ENCODE results near the gene IGSF23.
A peak's percentile ranks its signal among the peaks of the same experiment; 100 is the strongest.

IGSF23 gene

DNA sequence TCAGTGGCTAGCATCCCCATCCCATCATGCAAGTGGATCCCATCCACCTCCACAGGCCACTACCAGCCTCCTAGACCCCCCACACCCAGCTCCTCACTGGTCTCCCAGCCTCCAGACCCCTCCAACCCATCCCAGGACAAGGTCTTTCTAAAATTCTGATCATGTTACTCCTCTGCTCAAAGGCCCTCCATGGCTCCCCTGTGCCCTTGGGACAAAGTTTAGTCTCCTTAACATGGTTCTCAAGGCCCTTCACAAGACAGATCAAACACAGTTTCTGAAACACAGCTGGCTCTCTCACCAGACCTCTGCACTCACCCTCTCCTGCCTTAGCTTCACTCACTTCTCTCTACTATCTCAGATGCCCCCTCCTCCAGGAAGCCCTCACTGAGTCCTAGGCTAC, 67.2 kb downstream of the IGSF23 start:
- H2BK5ac ChIP-seq (ENCODE audit: low read length): no peak overlapping the region

DNA sequence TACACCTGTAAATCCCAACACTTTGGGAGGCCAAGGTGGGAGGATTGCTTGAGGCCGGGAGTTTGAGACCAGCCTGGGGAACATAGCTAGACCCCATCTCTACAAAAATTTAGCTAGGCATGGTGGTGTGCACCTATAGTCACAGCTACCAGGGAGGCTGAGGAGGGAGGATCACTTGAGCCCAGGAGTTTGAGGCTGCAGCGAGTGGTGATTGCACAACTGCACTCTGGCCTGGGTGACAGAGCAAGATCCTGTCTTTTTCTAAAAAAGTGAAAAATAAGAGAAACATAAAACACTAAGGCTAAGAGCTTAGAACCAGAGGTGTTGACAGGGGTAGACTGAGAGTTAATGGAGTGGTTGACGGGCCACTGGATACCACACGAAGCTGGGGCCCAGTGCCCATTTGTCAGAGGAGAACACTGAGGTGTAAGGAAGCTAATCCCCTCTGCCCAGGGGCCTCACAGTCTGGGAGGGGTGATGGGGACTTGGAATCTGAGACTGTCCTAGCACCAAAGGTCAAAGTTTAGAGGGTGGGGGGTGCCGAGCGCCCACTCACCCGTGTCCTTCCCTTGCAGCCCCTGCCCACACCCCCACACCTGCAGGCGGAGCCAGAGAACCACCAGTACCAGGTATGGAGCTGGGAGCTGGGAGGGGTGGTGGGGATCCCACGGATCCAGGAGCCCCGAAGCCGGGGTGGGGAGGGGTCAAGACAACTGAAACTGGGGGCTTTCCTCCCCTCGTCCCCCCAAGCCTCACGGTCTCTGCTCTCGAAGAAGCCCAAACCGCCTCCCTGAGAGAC, 68.8 kb downstream of the IGSF23 start:
- no peak for DNase-seq (ENCODE audit: low spot score)
- no peak overlapping the region for H3K4ac ChIP-seq (ENCODE audit: low read length)
- H3K27ac ChIP-seq (replicated peaks; ENCODE audit: low read length): no peak overlapping the region
- no peaks in the 10 kb centered on the region for H3K4me1 ChIP-seq (ENCODE audit: control insufficient read depth in 2 of 2, insufficient read depth in 1 of 2, low read depth in 1 of 2, low read length in 2 of 2)
- WGBS, 2 donors (ENCODE audit: extremely low coverage in 2 of 2, insufficient read length in 2 of 2, insufficient replicate concordance in 1 of 2): no CpG with 5 or more reads among the region's 15 CpGs
- no peaks in the 10 kb centered on the region for H3K36me3 ChIP-seq (replicated peaks in 1 of 2; ENCODE audit: control insufficient read depth in 2 of 2, insufficient read depth in 2 of 2, low read length in 2 of 2)
- H4K8ac ChIP-seq (ENCODE audit: low read depth, low read length): no peak overlapping the region
- H2BK12ac ChIP-seq (ENCODE audit: low read length): no peak overlapping the region
- H2BK15ac ChIP-seq (ENCODE audit: low read length): no peak overlapping the region
- H3K4me2 ChIP-seq (ENCODE audit: insufficient read depth, low read length, poor library complexity, severe bottlenecking): no peak overlapping the region
- no peak overlapping the region for H2BK120ac ChIP-seq (ENCODE audit: low read depth, low read length)
- H3K18ac ChIP-seq (ENCODE audit: low read length): no peak overlapping the region
- no peaks in the 10 kb centered on the region for H3K9me3 ChIP-seq (replicated peaks in 1 of 2; ENCODE audit: control insufficient read depth in 2 of 2, insufficient read depth in 1 of 2, low read depth in 1 of 2, low read length in 2 of 2)
- no peak overlapping the region for H3K23ac ChIP-seq (ENCODE audit: low read depth, low read length, poor library complexity)
- peak overlapping the region; percentile 68 for H2AK5ac ChIP-seq (ENCODE audit: low read depth, low read length)
- no peak overlapping the region for H3K9ac ChIP-seq (ENCODE audit: low read depth, low read length, poor library complexity)
- H2BK5ac ChIP-seq (ENCODE audit: low read length): no peak overlapping the region
- H3K4me3 ChIP-seq (ENCODE audit: low read length in 2 of 2): no peak overlapping the region
- H2AFZ ChIP-seq (ENCODE audit: low read length): no peak overlapping the region
- H3K14ac ChIP-seq (ENCODE audit: low read length): no peak overlapping the region
- H3K79me1 ChIP-seq (ENCODE audit: low read depth, low read length): no peaks in the 10 kb centered on the region
- no peak overlapping the region for H4K91ac ChIP-seq (ENCODE audit: low read depth, low read length, poor library complexity)
- no peaks in the 10 kb centered on the region for H3K27me3 ChIP-seq (ENCODE audit: control insufficient read depth in 3 of 3, insufficient read depth in 3 of 3, low read depth in 1 of 3, low read length in 3 of 3)

More for the DNA sequence above, 67.2 kb downstream of the IGSF23 start:
- H3K14ac ChIP-seq (ENCODE audit: low read length): no peak overlapping the region
- H3K4me1 ChIP-seq (ENCODE audit: control insufficient read depth in 2 of 2, insufficient read depth in 1 of 2, low read depth in 1 of 2, low read length in 2 of 2): no peaks in the 10 kb centered on the region
- H2BK12ac ChIP-seq (ENCODE audit: low read length): no peak overlapping the region
- no peaks in the 10 kb centered on the region for H3K36me3 ChIP-seq (replicated peaks in 1 of 2; ENCODE audit: control insufficient read depth in 2 of 2, insufficient read depth in 2 of 2, low read length in 2 of 2)
- H3K9me3 ChIP-seq (replicated peaks in 1 of 2; ENCODE audit: control insufficient read depth in 2 of 2, insufficient read depth in 1 of 2, low read depth in 1 of 2, low read length in 2 of 2): no peaks in the 10 kb centered on the region
- no peak overlapping the region for H2AK5ac ChIP-seq (ENCODE audit: low read depth, low read length)
- no peaks in the 10 kb centered on the region for H3K27me3 ChIP-seq (ENCODE audit: control insufficient read depth in 3 of 3, insufficient read depth in 3 of 3, low read depth in 1 of 3, low read length in 3 of 3)
- H3K4ac ChIP-seq (ENCODE audit: low read length): no peak overlapping the region
- H2AFZ ChIP-seq (ENCODE audit: low read length): no peak overlapping the region
- H4K91ac ChIP-seq (ENCODE audit: low read depth, low read length, poor library complexity): no peak overlapping the region
- H2BK15ac ChIP-seq (ENCODE audit: low read length): no peak overlapping the region
- no peak overlapping the region for H4K8ac ChIP-seq (ENCODE audit: low read depth, low read length)
- no peak overlapping the region for H3K4me3 ChIP-seq (ENCODE audit: low read length in 2 of 2)
- no peak overlapping the region for H3K9ac ChIP-seq (ENCODE audit: low read depth, low read length, poor library complexity)
- H3K18ac ChIP-seq (ENCODE audit: low read length): no peak overlapping the region
- no peaks in the 10 kb centered on the region for H3K79me1 ChIP-seq (ENCODE audit: low read depth, low read length)
- H3K4me2 ChIP-seq (ENCODE audit: insufficient read depth, low read length, poor library complexity, severe bottlenecking): no peak overlapping the region
- no peak overlapping the region for H3K27ac ChIP-seq (replicated peaks; ENCODE audit: low read length)
- H2BK120ac ChIP-seq (ENCODE audit: low read depth, low read length): no peak overlapping the region
- H3K23ac ChIP-seq (ENCODE audit: low read depth, low read length, poor library complexity): no peak overlapping the region
- DNase-seq (ENCODE audit: low spot score): no peak

DNA sequence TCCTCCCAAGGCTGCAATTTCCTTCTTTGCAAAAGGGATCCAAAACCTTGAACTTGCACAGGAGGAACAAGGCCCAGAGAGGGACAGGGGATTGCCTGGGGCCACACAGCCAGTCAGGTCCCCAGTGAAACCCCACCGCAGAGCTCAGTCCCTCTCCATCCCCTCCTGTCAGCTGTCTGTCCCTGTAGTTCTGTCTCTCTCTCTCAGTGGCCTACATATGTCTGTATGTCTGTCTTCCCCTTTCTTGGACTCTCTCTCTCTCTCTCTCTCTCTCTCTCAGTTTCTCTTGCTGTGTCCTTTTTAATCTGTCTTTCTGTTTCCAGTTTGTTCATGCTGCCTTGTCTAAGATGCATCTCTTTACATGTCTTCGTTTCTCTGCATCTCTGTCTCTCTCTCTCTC, 69.4 kb downstream of the IGSF23 start:
- H3K36me3 ChIP-seq (replicated peaks in 1 of 2; ENCODE audit: control insufficient read depth in 2 of 2, insufficient read depth in 2 of 2, low read length in 2 of 2): no peaks in the 10 kb centered on the region
- H2BK12ac ChIP-seq (ENCODE audit: low read length): no peak overlapping the region
- H3K27ac ChIP-seq (replicated peaks; ENCODE audit: low read length): no peak overlapping the region
- H2BK5ac ChIP-seq (ENCODE audit: low read length): no peak overlapping the region
- WGBS, 2 donors (ENCODE audit: extremely low coverage in 2 of 2, insufficient read length in 2 of 2, insufficient replicate concordance in 1 of 2): no CpG with 5 or more reads among the region's 2 CpGs
- H3K4me3 ChIP-seq (ENCODE audit: low read length in 2 of 2): no peak overlapping the region
- H3K23ac ChIP-seq (ENCODE audit: low read depth, low read length, poor library complexity): no peak overlapping the region
- no peak overlapping the region for H3K14ac ChIP-seq (ENCODE audit: low read length)
- H2AK5ac ChIP-seq (ENCODE audit: low read depth, low read length): no peak overlapping the region
- no peak for DNase-seq (ENCODE audit: low spot score)
- H3K4ac ChIP-seq (ENCODE audit: low read length): no peak overlapping the region
- H4K91ac ChIP-seq (ENCODE audit: low read depth, low read length, poor library complexity): no peak overlapping the region
- no peaks in the 10 kb centered on the region for H3K27me3 ChIP-seq (ENCODE audit: control insufficient read depth in 3 of 3, insufficient read depth in 3 of 3, low read depth in 1 of 3, low read length in 3 of 3)
- no peak overlapping the region for H2AFZ ChIP-seq (ENCODE audit: low read length)
- H3K4me2 ChIP-seq (ENCODE audit: insufficient read depth, low read length, poor library complexity, severe bottlenecking): no peak overlapping the region
- H3K9ac ChIP-seq (ENCODE audit: low read depth, low read length, poor library complexity): no peak overlapping the region
- H3K9me3 ChIP-seq (replicated peaks in 1 of 2; ENCODE audit: control insufficient read depth in 2 of 2, insufficient read depth in 1 of 2, low read depth in 1 of 2, low read length in 2 of 2): no peaks in the 10 kb centered on the region
- H3K18ac ChIP-seq (ENCODE audit: low read length): no peak overlapping the region
- H2BK15ac ChIP-seq (ENCODE audit: low read length): no peak overlapping the region
- no peaks in the 10 kb centered on the region for H3K4me1 ChIP-seq (ENCODE audit: control insufficient read depth in 2 of 2, insufficient read depth in 1 of 2, low read depth in 1 of 2, low read length in 2 of 2)
- H2BK120ac ChIP-seq (ENCODE audit: low read depth, low read length): no peak overlapping the region
- no peak overlapping the region for H4K8ac ChIP-seq (ENCODE audit: low read depth, low read length)
- H3K79me1 ChIP-seq (ENCODE audit: low read depth, low read length): no peaks in the 10 kb centered on the region

DNA sequence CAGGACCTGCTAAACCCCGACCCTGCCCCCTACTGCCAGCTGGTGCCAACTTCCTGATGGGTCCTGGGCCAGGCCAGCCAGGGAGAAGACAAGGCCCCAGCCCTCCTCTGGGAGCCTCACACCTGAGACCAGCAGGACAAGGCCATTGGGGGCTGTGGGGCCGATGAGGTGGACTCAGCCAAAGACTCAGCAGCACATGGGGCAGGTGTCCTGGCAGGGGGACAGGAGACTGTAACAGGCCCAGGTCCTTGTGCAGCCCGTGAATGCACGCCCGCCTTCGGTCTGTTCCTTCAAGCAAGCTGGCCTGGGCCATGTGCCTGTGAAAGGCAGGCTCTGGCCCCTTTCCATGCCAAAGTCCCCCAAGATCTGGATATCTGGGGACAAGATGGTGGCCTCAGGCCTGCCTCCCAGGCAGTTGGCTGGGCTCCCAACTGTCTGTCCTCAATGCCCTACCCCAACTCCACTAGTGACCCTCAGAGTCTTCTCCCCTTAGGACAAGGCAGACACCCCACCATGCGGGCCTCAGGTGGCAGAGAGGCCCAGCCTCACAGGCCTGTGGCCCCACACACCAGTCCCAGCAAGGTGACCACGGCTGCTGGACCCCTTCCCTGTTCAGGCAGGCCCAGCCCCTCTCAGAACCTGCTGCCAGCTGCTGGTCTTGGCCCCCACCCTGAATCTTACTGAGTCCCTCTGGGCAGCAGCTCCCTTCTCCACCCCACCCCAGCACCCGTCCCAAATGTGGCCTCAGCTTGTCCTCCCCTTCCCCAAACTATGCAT, 70.3 kb downstream of the IGSF23 start:
- no peaks in the 10 kb centered on the region for H3K27me3 ChIP-seq (ENCODE audit: control insufficient read depth in 3 of 3, insufficient read depth in 3 of 3, low read depth in 1 of 3, low read length in 3 of 3)
- no peak overlapping the region for H2BK5ac ChIP-seq (ENCODE audit: low read length)
- no peak for DNase-seq (ENCODE audit: low spot score)
- H3K4ac ChIP-seq (ENCODE audit: low read length): no peak overlapping the region
- no peaks in the 10 kb centered on the region for H3K36me3 ChIP-seq (replicated peaks in 1 of 2; ENCODE audit: control insufficient read depth in 2 of 2, insufficient read depth in 2 of 2, low read length in 2 of 2)
- H3K9me3 ChIP-seq (replicated peaks in 1 of 2; ENCODE audit: control insufficient read depth in 2 of 2, insufficient read depth in 1 of 2, low read depth in 1 of 2, low read length in 2 of 2): no peaks in the 10 kb centered on the region
- no peak overlapping the region for H4K8ac ChIP-seq (ENCODE audit: low read depth, low read length)
- H3K4me2 ChIP-seq (ENCODE audit: insufficient read depth, low read length, poor library complexity, severe bottlenecking): no peak overlapping the region
- H2BK15ac ChIP-seq (ENCODE audit: low read length): no peak overlapping the region
- H2BK12ac ChIP-seq (ENCODE audit: low read length): no peak overlapping the region
- H2AK5ac ChIP-seq (ENCODE audit: low read depth, low read length): peak overlapping the region; percentile 40
- no peaks in the 10 kb centered on the region for H3K4me1 ChIP-seq (ENCODE audit: control insufficient read depth in 2 of 2, insufficient read depth in 1 of 2, low read depth in 1 of 2, low read length in 2 of 2)
- H3K14ac ChIP-seq (ENCODE audit: low read length): peak overlapping the region; percentile 47
- H3K18ac ChIP-seq (ENCODE audit: low read length): peak overlapping the region; percentile 67
- H3K9ac ChIP-seq (ENCODE audit: low read depth, low read length, poor library complexity): peak overlapping the region; percentile 10
- no peak overlapping the region for H3K23ac ChIP-seq (ENCODE audit: low read depth, low read length, poor library complexity)
- no peak overlapping the region for H3K4me3 ChIP-seq (ENCODE audit: low read length in 2 of 2)
- no peak overlapping the region for H4K91ac ChIP-seq (ENCODE audit: low read depth, low read length, poor library complexity)
- no peak overlapping the region for H2AFZ ChIP-seq (ENCODE audit: low read length)
- no CpG with 5 or more reads among the region's 9 CpGs for WGBS, 2 donors (ENCODE audit: extremely low coverage in 2 of 2, insufficient read length in 2 of 2, insufficient replicate concordance in 1 of 2)
- no peaks in the 10 kb centered on the region for H3K79me1 ChIP-seq (ENCODE audit: low read depth, low read length)
- H2BK120ac ChIP-seq (ENCODE audit: low read depth, low read length): no peak overlapping the region
- no peak overlapping the region for H3K27ac ChIP-seq (replicated peaks; ENCODE audit: low read length)
